ENCODE data around the gene GPC3. TPM values are rescaled to one million over a fixed set of nuclear protein-coding genes. Genes with fewer than 3 reads are reported as not detected.

Gene GPC3
- polyA plus RNA-seq, 3 donors = not detected

- H3K36me3 ChIP-seq (replicated peaks in 1 of 2; ENCODE audit: control insufficient read depth in 1 of 2, insufficient read depth in 2 of 2, low read length in 2 of 2) = no peaks in the 10 kb centered on the region
- H3K9me3 Mint-ChIP-seq = peaks cover 0 to 10% (median 2%) of the 10 kb centered on the region in 7 donors
- peaks cover 33% of the 10 kb centered on the region for H3K4me1 Mint-ChIP-seq
- no peak overlapping the region for H2AFZ ChIP-seq (ENCODE audit: insufficient read depth, low read depth, low read length, poor library complexity, severe bottlenecking)
- peak overlapping the region; percentile 60 for H3K9ac ChIP-seq (ENCODE audit: insufficient read depth, low read length, poor library complexity, severe bottlenecking)
- H3K79me2 ChIP-seq (ENCODE audit: insufficient read depth, low read length) = no peaks in the 10 kb centered on the region
- H4K20me1 ChIP-seq (ENCODE audit: insufficient read depth, low read length) = no peaks in the 10 kb centered on the region
- H3K4me3 Mint-ChIP-seq = no peak overlapping the region
- H3K27me3 Mint-ChIP-seq (ENCODE audit: low read depth in 3 of 3) = no peaks in the 10 kb centered on the region
- peak overlapping the region; percentile 92 to 98 (median 96) for H3K27ac Mint-ChIP-seq
- no peak for TF ChIP-seq CTCF (IDR thresholded peaks at IDR 0.05)
- no peak overlapping the region for H3K4me2 ChIP-seq (replicated peaks; ENCODE audit: extremely low read depth, low read length, poor library complexity, severe bottlenecking)
- H3K27ac ChIP-seq (ENCODE audit: low read depth in 1 of 2, low read length in 2 of 2) = peak overlapping the region; percentile 94 to 96
- no peak overlapping the region for H3K4me3 ChIP-seq (replicated peaks in 1 of 3; ENCODE audit: low read depth in 2 of 3, low read length in 3 of 3)
- intact Hi-C loops (cut with micrococcal nuclease) = no loop called here
- no peaks in the 10 kb centered on the region for H3K9me3 ChIP-seq (replicated peaks in 1 of 2; ENCODE audit: control insufficient read depth in 1 of 2, insufficient read depth in 1 of 2, low read length in 2 of 2)
- H3K4me1 ChIP-seq (ENCODE audit: control insufficient read depth in 1 of 2, insufficient read depth in 2 of 2, low read length in 2 of 2) = peaks cover 37 to 39% of the 10 kb centered on the region in 2 donors
- peak; percentile 87 to 93 (median 93) for DNase-seq
- H3K27me3 ChIP-seq (ENCODE audit: control insufficient read depth in 2 of 2, insufficient read depth in 2 of 2, low read length in 2 of 2) = no peaks in the 10 kb centered on the region
- peaks cover 0 to 2% of the 10 kb centered on the region in 2 donors for H3K36me3 Mint-ChIP-seq
- no CpG with 5 or more reads among the region's 3 CpGs for WGBS (ENCODE audit: insufficient coverage)
These were observed 441.3 kb downstream of the GPC3 start for GRCh38 chrX:133544115-133544514.

GRCh38 chrX:133543654-133544053, 441.7 kb downstream of the GPC3 start:
- peak; percentile 12 to 28 (median 27) for DNase-seq
- H3K9me3 Mint-ChIP-seq = peaks cover 0 to 10% (median 1%) of the 10 kb centered on the region in 7 donors
- TF ChIP-seq CTCF (IDR thresholded peaks at IDR 0.05) = no peak
- peaks cover 0 to under 1% of the 10 kb centered on the region in 2 donors for H3K36me3 Mint-ChIP-seq
- H3K4me1 Mint-ChIP-seq = peaks cover 33% of the 10 kb centered on the region
- H3K79me2 ChIP-seq (ENCODE audit: insufficient read depth, low read length) = no peaks in the 10 kb centered on the region
- H3K4me2 ChIP-seq (replicated peaks; ENCODE audit: extremely low read depth, low read length, poor library complexity, severe bottlenecking) = no peak overlapping the region
- H3K36me3 ChIP-seq (replicated peaks in 1 of 2; ENCODE audit: control insufficient read depth in 1 of 2, insufficient read depth in 2 of 2, low read length in 2 of 2) = no peaks in the 10 kb centered on the region
- no peaks in the 10 kb centered on the region for H3K9me3 ChIP-seq (replicated peaks in 1 of 2; ENCODE audit: control insufficient read depth in 1 of 2, insufficient read depth in 1 of 2, low read length in 2 of 2)
- no peaks in the 10 kb centered on the region for H3K27me3 Mint-ChIP-seq (ENCODE audit: low read depth in 3 of 3)
- H3K27ac ChIP-seq (ENCODE audit: low read depth in 1 of 2, low read length in 2 of 2) = peak overlapping the region; percentile 94 to 96
- H3K27ac Mint-ChIP-seq = peak overlapping the region; percentile 92 to 98 (median 96)
- intact Hi-C loops (cut with micrococcal nuclease) = no loop called here
- no peak overlapping the region for H3K4me3 Mint-ChIP-seq
- no peaks in the 10 kb centered on the region for H4K20me1 ChIP-seq (ENCODE audit: insufficient read depth, low read length)
- no peaks in the 10 kb centered on the region for H3K27me3 ChIP-seq (ENCODE audit: control insufficient read depth in 2 of 2, insufficient read depth in 2 of 2, low read length in 2 of 2)
- no peak overlapping the region for H2AFZ ChIP-seq (ENCODE audit: insufficient read depth, low read depth, low read length, poor library complexity, severe bottlenecking)
- H3K4me3 ChIP-seq (replicated peaks in 1 of 3; ENCODE audit: low read depth in 2 of 3, low read length in 3 of 3) = no peak overlapping the region
- 100% methylated on average over 1 of the region's 2 CpGs for WGBS (ENCODE audit: insufficient coverage)
- H3K9ac ChIP-seq (ENCODE audit: insufficient read depth, low read length, poor library complexity, severe bottlenecking) = peak overlapping the region; percentile 51
- peaks cover 37 to 39% of the 10 kb centered on the region in 2 donors for H3K4me1 ChIP-seq (ENCODE audit: control insufficient read depth in 1 of 2, insufficient read depth in 2 of 2, low read length in 2 of 2)
